ENCODE data around the gene SESN1. TPM values are rescaled to one million over a fixed set of nuclear protein-coding genes. Genes with fewer than 3 reads are reported as not detected.

The SESN1 gene
- total and polyA plus RNA-seq, 7 donors, result 15.1 to 176 (median 101) TPM

- H3K27me3 ChIP-seq (ENCODE audit: insufficient read depth in 3 of 3, low read length in 2 of 3), result no peaks in the 10 kb centered on the region
- WGBS, 3 donors, result 73 to 89% (median 77%) methylated on average over 1 of the region's 1 CpG
- intact Hi-C loops (cut with DNase I), result loop anchor here (5.0 kb wide), 2 partner anchors 44 to 49 kb away; no protein-coding TSS in a partner anchor
- H3K4me3 ChIP-seq, result no peak overlapping the region
- TF ChIP-seq CTCF (IDR thresholded peaks at IDR 0.05), result no peak
- H3K4me1 ChIP-seq, result peaks cover 72% of the 10 kb centered on the region
- DNase-seq, result no peak
- no peaks in the 10 kb centered on the region for H3K9me3 ChIP-seq
- peaks cover 0 to 3% of the 10 kb centered on the region in 2 donors for H3K36me3 ChIP-seq (ENCODE audit: insufficient read depth in 1 of 2, low read depth in 1 of 2)
- H3K27ac ChIP-seq, result peak overlapping the region; percentile 77
- ATAC-seq, result peak in 3 of 4 donors; percentile 24 to 49 (median 35)
These were observed 38.8 kb downstream of the SESN1 start for GRCh38 chr6:109055771-109056235.

GRCh38 chr6:109053336-109053735 is 41.3 kb downstream of the SESN1 start:
- intact Hi-C loops (cut with DNase I), result no loop called here
- H3K9me3 ChIP-seq, result no peaks in the 10 kb centered on the region

GRCh38 chr6:109052852-109053251 is 41.8 kb downstream of the SESN1 start:
- no peak for TF ChIP-seq CTCF (IDR thresholded peaks at IDR 0.05)
- no peak for DNase-seq
- intact Hi-C loops (cut with DNase I), result no loop called here
- no peak overlapping the region for H3K4me3 ChIP-seq
- H3K9me3 ChIP-seq, result no peaks in the 10 kb centered on the region
- peak overlapping the region; percentile 77 for H3K27ac ChIP-seq
- 67 to 78% (median 67%) methylated on average over 4 of the region's 4 CpGs for WGBS, 3 donors
- H3K27me3 ChIP-seq (ENCODE audit: insufficient read depth in 3 of 3, low read length in 2 of 3), result no peaks in the 10 kb centered on the region
- H3K36me3 ChIP-seq (ENCODE audit: insufficient read depth in 1 of 2, low read depth in 1 of 2), result peaks cover 0 to 3% of the 10 kb centered on the region in 2 donors
- H3K4me1 ChIP-seq, result peaks cover 66% of the 10 kb centered on the region
- peak in 1 of 4 donors; percentile 16 for ATAC-seq

More at GRCh38 chr6:109053336-109053735, 41.3 kb downstream of the SESN1 start:
- peak; percentile 28 to 74 (median 54) for ATAC-seq
- TF ChIP-seq CTCF (IDR thresholded peaks at IDR 0.05), result no peak
- H3K27me3 ChIP-seq (ENCODE audit: insufficient read depth in 3 of 3, low read length in 2 of 3), result no peaks in the 10 kb centered on the region
- H3K4me3 ChIP-seq, result peak overlapping the region; percentile 35
- H3K27ac ChIP-seq, result peak overlapping the region; percentile 77
- no peak for DNase-seq
- H3K4me1 ChIP-seq, result peaks cover 66% of the 10 kb centered on the region
- H3K36me3 ChIP-seq (ENCODE audit: insufficient read depth in 1 of 2, low read depth in 1 of 2), result peaks cover 0 to 3% of the 10 kb centered on the region in 2 donors
- 52 to 55% (median 55%) methylated on average over 2 of the region's 2 CpGs for WGBS, 3 donors

- no peak for DNase-seq
- H3K27me3 ChIP-seq (ENCODE audit: insufficient read depth in 3 of 3, low read length in 2 of 3), result no peaks in the 10 kb centered on the region
- no peak overlapping the region for H3K4me3 ChIP-seq
- no peak for ATAC-seq
- no peaks in the 10 kb centered on the region for H3K9me3 ChIP-seq
- intact Hi-C loops (cut with DNase I), result no loop called here
- H3K4me1 ChIP-seq, result peaks cover 62% of the 10 kb centered on the region
- no peaks in the 10 kb centered on the region for H3K36me3 ChIP-seq (ENCODE audit: insufficient read depth in 1 of 2, low read depth in 1 of 2)
- peak overlapping the region; percentile 77 for H3K27ac ChIP-seq
- TF ChIP-seq CTCF (IDR thresholded peaks at IDR 0.05), result no peak
These were observed 42.5 kb downstream of the SESN1 start for GRCh38 chr6:109052018-109052651.
